ENCODE data around the gene UTP15.

- TF ChIP-seq CTCF (IDR thresholded peaks at IDR 0.05), result no peak
- no peak for TF ChIP-seq POLR2A (IDR thresholded peaks at IDR 0.05)
- TF ChIP-seq EP300 (IDR thresholded peaks at IDR 0.05), result no peak
- TF ChIP-seq POLR2AphosphoS5 (IDR thresholded peaks at IDR 0.05), result no peak
These were observed 63.9 kb downstream of the UTP15 start for GRCh38 chr5:73629456-73629855.

All from stomach (tissue), 4 donors.